SU-DHL-6 (cell line): ENCODE results near the gene EOLA1.
A peak's percentile ranks its signal among the peaks of the same experiment; 100 is the strongest.

Experiments used
- H2AFZ ChIP-seq: fragments of 200-600 bp; sonication (generic); 2 replicates; pipeline ENCODE4 v1.6.1; 2014; ENCODE audit warnings: low read depth, mild to moderate bottlenecking, moderate library complexity, mixed read lengths, antibody characterized with exemption, low read length; ENCODE audit not compliant: severe bottlenecking
- H3F3A ChIP-seq: fragments of 200-600 bp; shearing (Covaris generic); 2 replicates; pipeline ENCODE4 v1.6.0; 2016; ENCODE audit warnings: antibody characterized with exemption, mild to moderate bottlenecking; ENCODE audit not compliant: insufficient read depth
- H3K27ac ChIP-seq: fragments of 200-600 bp; sonication (generic); 2 replicates; pipeline ENCODE4 v1.5.1; 2016; ENCODE audit warnings: low read depth, mild to moderate bottlenecking, low read length, moderate library complexity, mixed read lengths
- H3K27me3 ChIP-seq: fragments of 200-600 bp; sonication (generic), shearing (Covaris generic); 2 replicates; pipeline ENCODE4 v1.6.0; 2014; ENCODE audit warnings: mild to moderate bottlenecking, low read length
- H3K36me3 ChIP-seq: fragments of 200-600 bp; sonication (generic); 2 replicates; pipeline ENCODE4 v1.6.1; 2014; ENCODE audit warnings: mild to moderate bottlenecking, low read length, mixed read lengths
- H3K4me2 ChIP-seq: fragments of 300-600, 200-600 bp; shearing (Covaris generic), sonication (generic); 2 replicates; pipeline ENCODE4 v1.6.0; 2014; ENCODE audit warnings: low read length, low read depth, mild to moderate bottlenecking; ENCODE audit not compliant: poor library complexity, severe bottlenecking
- H3K4me3 ChIP-seq: fragments of 200-600 bp; sonication (generic); 2 replicates; pipeline ENCODE4 v1.5.1; 2014; ENCODE audit warnings: antibody characterized with exemption, low read length, mild to moderate bottlenecking, mixed read lengths; ENCODE audit not compliant: insufficient read depth, poor library complexity, severe bottlenecking
- H3K79me2 ChIP-seq: fragments of 200-600 bp; sonication (generic); 2 replicates; pipeline ENCODE4 v1.6.1; 2014; ENCODE audit warnings: mild to moderate bottlenecking, low read length, moderate library complexity; ENCODE audit not compliant: insufficient read depth
- H3K9ac ChIP-seq: fragments of 200-600 bp; sonication (generic); 2 replicates; pipeline ENCODE4 v1.7.0; 2014; ENCODE audit warnings: mild to moderate bottlenecking, low read length
- H3K9me2 ChIP-seq: fragments of 200-600 bp; sonication (generic); replicated peaks from 2 replicates; pipeline ENCODE4 v1.6.1; 2014; ENCODE audit warnings: low read length; ENCODE audit not compliant: insufficient read depth
- H3K9me3 ChIP-seq: fragments of 200-600 bp; sonication (generic); 2 replicates; pipeline ENCODE4 v1.6.1; 2014; ENCODE audit warnings: low read length, mixed read lengths; ENCODE audit not compliant: insufficient read depth
- H4K20me1 ChIP-seq: fragments of 200-600 bp; sonication (generic); 2 replicates; pipeline ENCODE4 v1.6.1; 2014; ENCODE audit warnings: low read depth, mild to moderate bottlenecking, antibody characterized with exemption, low read length, moderate library complexity, mixed read lengths
- CTCF ChIP-seq: fragments of 200-600 bp; sonication (generic); IDR thresholded peaks from one replicate; pipeline ENCODE4 v1.5.1; 2017; ENCODE audit warnings: antibody characterized with exemption, mild to moderate bottlenecking, low read length, moderate library complexity; ENCODE audit not compliant: insufficient read depth, poor library complexity, severe bottlenecking
- EZH2phosphoT487 ChIP-seq: fragments of 200-600 bp; sonication (generic), shearing (Covaris generic); conservative IDR thresholded peaks from 2 replicates; pipeline ENCODE4 v1.6.1; 2018; ENCODE audit warnings: mild to moderate bottlenecking, antibody characterized with exemption, low read length, moderate library complexity, mixed read lengths

Gene EOLA1

GRCh38 chrX:149540621-149541520 lies at the start of gene EOLA1:
EOLA1 (plus strand) TSS chrX:149541012; CDS start chrX:149545631, 4,619 bp downstream.
- Histone ChIP-seq H3K79me2 (no peaks in the 10 kb centered on the region), H3F3A (no peaks in the 10 kb centered on the region), H4K20me1 (no peaks in the 10 kb centered on the region), H3K9ac (peak within 1 kb of the TSS; percentile 84), H3K36me3 (no peaks in the 10 kb centered on the region), H3K27ac (peak within 1 kb of the TSS; percentile 83), H3K9me3 (no peaks in the 10 kb centered on the region), H3K9me2 (no peaks in the 10 kb centered on the region), H3K4me3 (peak within 1 kb of the TSS; percentile 87), H3K27me3 (no peaks in the 10 kb centered on the region), H3K4me2 (peak within 1 kb of the TSS; percentile 68), H2AFZ (peak within 1 kb of the TSS; percentile 43)
- TF ChIP-seq EZH2phosphoT487 = no peak
- no peak for TF ChIP-seq CTCF

- Histone ChIP-seq H3K9me3 (no peaks in the 10 kb centered on the region), H3F3A (no peaks in the 10 kb centered on the region), H3K4me2 (no peak overlapping the region), H3K4me3 (no peak overlapping the region), H2AFZ (no peak overlapping the region), H3K9me2 (no peaks in the 10 kb centered on the region), H3K79me2 (no peaks in the 10 kb centered on the region), H3K9ac (no peak overlapping the region), H4K20me1 (no peaks in the 10 kb centered on the region), H3K36me3 (no peaks in the 10 kb centered on the region), H3K27me3 (no peaks in the 10 kb centered on the region), H3K27ac (no peak overlapping the region)
- TF ChIP-seq EZH2phosphoT487 (no peak), CTCF (no peak)
Observed at GRCh38 chrX:149491812-149492211, 49.0 kb upstream of the EOLA1 start.

GRCh38 chrX:149493567-149494562 lies 46.9 kb upstream of the EOLA1 start:
- Histone ChIP-seq H3K4me2 (no peak overlapping the region), H3K36me3 (no peaks in the 10 kb centered on the region)

More at GRCh38 chrX:149493567-149494562, 46.9 kb upstream of the EOLA1 start:
- Histone ChIP-seq H3K27ac (no peak overlapping the region), H3K9me3 (no peaks in the 10 kb centered on the region), H4K20me1 (no peaks in the 10 kb centered on the region), H3K9me2 (no peaks in the 10 kb centered on the region), H3K9ac (no peak overlapping the region), H2AFZ (no peak overlapping the region), H3K27me3 (no peaks in the 10 kb centered on the region), H3K79me2 (no peaks in the 10 kb centered on the region), H3K4me3 (no peak overlapping the region), H3F3A (no peaks in the 10 kb centered on the region)
- TF ChIP-seq EZH2phosphoT487 = no peak
- no peak for TF ChIP-seq CTCF
